ENCODE results near the gene ZNF70. TPM values are rescaled to one million over a fixed set of nuclear protein-coding genes. Genes with fewer than 3 reads are reported as not detected.
A peak's percentile ranks its signal among the peaks of the same experiment; 100 is the strongest.

Gene ZNF70
- total and polyA plus RNA-seq, 8 donors = 0.77 to 4.3 (median 2.4) TPM

DNA sequence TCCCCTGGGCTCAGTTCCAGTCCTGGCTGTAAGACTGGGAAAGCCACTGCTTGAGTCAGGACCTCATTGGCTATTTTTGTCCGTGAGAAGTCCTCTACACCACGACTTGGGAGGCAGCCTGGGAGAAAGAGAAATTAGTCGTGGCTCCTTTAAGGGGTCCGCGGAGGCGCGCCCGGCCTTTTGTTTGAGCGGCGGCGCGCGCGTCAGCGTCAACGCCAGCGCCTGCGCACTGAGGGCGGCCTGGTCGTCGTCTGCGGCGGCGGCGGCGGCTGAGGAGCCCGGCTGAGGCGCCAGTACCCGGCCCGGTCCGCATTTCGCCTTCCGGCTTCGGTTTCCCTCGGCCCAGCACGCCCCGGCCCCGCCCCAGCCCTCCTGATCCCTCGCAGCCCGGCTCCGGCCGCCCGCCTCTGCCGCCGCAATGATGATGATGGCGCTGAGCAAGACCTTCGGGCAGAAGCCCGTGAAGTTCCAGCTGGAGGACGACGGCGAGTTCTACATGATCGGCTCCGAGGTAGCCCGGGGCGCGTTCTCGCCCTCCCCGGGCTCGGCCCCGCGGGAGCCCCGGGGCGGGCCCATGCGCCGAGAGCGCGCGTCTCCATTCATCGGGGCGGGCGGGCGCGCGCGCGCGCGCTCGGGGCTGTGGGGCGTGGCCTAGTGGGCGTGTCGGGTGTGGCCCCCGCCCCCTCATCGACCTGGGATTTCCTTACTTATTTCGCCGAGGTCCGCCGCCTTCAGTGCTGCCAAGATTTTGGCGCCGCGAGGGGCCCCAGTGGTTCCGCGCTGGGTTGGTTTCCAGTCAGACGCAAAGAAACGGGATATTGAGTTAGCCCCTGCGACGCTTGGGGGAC lies 36.1 kb upstream of the ZNF70 start, which contains the start of gene SMARCB1:
Gene SMARCB1, plus strand, starts transcription at position 215 of the 848 bp plus-strand sequence. Its CDS starts 204 bp downstream, at position 419.
- WGBS, 2 donors = 0% methylated on average over 84 to 97 of the region's 97 CpGs
- peak; percentile 82 to 96 (median 90) for DNase-seq
- intact Hi-C loops (cut with DNase I) = no loop called here
- Histone ChIP-seq H3K9me3 (no peaks in the 10 kb centered on the region), H3K27ac (peak within 1 kb of the TSS; percentile 97 to 100 (median 99)), H3K36me3 (peaks cover 0 to 3% (median 0%) of the 10 kb centered on the region in 3 donors), H3K27me3 (no peaks in the 10 kb centered on the region), H3K4me1 (peaks cover 16 to 33% (median 16%) of the 10 kb centered on the region in 3 donors), H3K4me3 (peak within 1 kb of the TSS; percentile 60 to 94 (median 88))
- FAIRE-seq = no peak
- TF ChIP-seq, protein P1, sequence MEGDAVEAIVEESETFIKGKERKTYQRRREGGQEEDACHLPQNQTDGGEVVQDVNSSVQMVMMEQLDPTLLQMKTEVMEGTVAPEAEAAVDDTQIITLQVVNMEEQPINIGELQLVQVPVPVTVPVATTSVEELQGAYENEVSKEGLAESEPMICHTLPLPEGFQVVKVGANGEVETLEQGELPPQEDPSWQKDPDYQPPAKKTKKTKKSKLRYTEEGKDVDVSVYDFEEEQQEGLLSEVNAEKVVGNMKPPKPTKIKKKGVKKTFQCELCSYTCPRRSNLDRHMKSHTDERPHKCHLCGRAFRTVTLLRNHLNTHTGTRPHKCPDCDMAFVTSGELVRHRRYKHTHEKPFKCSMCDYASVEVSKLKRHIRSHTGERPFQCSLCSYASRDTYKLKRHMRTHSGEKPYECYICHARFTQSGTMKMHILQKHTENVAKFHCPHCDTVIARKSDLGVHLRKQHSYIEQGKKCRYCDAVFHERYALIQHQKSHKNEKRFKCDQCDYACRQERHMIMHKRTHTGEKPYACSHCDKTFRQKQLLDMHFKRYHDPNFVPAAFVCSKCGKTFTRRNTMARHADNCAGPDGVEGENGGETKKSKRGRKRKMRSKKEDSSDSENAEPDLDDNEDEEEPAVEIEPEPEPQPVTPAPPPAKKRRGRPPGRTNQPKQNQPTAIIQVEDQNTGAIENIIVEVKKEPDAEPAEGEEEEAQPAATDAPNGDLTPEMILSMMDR (IDR thresholded peaks at IDR 0.05) = no peak
- ATAC-seq = peak; percentile 95 to 97 (median 96)

DNA sequence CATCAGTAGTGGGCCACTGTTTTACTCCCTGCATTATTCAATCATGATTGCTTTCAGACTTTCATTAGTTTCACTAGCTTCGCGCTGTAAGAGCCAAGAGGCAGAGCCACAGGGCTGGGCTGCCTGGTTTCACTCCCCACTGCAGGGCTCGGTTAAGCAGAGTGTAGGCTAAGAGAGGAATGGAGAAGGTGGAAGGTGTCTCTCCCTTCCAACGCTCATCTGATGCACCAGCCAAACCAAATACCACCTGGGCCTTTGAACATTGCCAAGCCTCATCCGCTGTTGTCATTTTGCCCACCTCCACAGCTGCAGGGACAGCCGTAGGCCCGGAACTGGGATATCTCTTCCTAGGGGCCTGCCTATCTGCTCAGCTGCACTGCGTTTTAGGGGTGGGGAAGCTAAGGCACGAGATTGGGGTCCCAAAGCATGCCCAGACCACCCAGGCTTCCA lies 35.4 kb upstream of the ZNF70 start:
- Histone ChIP-seq H3K27me3 (no peaks in the 10 kb centered on the region), H3K4me3 (peak overlapping the region in 3 of 4 donors; percentile 60 to 94 (median 83)), H3K9me3 (no peaks in the 10 kb centered on the region), H3K36me3 (no peaks in the 10 kb centered on the region), H3K27ac (peak overlapping the region; percentile 97 to 100 (median 99)), H3K4me1 (peaks cover 16 to 33% (median 16%) of the 10 kb centered on the region in 3 donors)
- no peak for DNase-seq
- ATAC-seq = no peak
- FAIRE-seq = no peak
- 50 to 55% methylated on average over 9 of the region's 9 CpGs for WGBS, 2 donors
- TF ChIP-seq, protein P1 (IDR thresholded peaks at IDR 0.05) = no peak
- intact Hi-C loops (cut with DNase I) = no loop called here

DNA sequence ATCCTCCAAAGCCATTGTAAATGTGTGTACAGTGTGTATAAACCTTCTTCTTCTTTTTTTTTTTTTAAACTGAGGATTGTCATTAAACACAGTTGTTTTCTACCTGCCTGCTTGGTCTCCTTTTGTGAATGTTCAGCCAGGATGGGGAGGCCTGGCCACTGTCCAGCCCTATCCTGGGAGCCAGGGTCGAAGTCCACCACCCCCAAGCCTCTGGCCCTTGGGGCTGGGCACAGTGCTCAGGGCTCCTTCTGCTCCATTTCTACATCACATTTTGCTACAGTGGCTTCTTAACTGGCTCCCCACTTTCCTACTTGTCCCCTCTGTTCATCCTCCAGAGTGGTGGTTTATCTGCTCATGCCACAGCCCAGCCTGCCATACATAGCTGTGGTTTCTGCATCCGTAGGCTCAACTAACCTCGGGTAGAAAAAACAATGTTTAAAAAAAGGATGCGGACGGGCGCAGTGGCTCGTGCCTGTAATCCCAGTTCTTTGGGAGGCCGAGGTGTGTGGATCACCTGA lies 33.4 kb upstream of the ZNF70 start:
- H3K36me3 ChIP-seq = no peaks in the 10 kb centered on the region
- no peaks in the 10 kb centered on the region for H3K27me3 ChIP-seq
- 65% methylated on average over 8 of the region's 8 CpGs for WGBS, 2 donors
- intact Hi-C loops (cut with DNase I) = no loop called here
- H3K4me1 ChIP-seq = peaks cover 11 to 29% (median 12%) of the 10 kb centered on the region in 3 donors
- no peak for ATAC-seq
- no peaks in the 10 kb centered on the region for H3K9me3 ChIP-seq
- TF ChIP-seq, protein P1 (IDR thresholded peaks at IDR 0.05) = no peak
- no peak for FAIRE-seq
- peak overlapping the region in 1 of 4 donors; percentile 11 for H3K27ac ChIP-seq
- DNase-seq = peak in 1 of 6 donors; percentile 62
- H3K4me3 ChIP-seq = no peak overlapping the region

DNA sequence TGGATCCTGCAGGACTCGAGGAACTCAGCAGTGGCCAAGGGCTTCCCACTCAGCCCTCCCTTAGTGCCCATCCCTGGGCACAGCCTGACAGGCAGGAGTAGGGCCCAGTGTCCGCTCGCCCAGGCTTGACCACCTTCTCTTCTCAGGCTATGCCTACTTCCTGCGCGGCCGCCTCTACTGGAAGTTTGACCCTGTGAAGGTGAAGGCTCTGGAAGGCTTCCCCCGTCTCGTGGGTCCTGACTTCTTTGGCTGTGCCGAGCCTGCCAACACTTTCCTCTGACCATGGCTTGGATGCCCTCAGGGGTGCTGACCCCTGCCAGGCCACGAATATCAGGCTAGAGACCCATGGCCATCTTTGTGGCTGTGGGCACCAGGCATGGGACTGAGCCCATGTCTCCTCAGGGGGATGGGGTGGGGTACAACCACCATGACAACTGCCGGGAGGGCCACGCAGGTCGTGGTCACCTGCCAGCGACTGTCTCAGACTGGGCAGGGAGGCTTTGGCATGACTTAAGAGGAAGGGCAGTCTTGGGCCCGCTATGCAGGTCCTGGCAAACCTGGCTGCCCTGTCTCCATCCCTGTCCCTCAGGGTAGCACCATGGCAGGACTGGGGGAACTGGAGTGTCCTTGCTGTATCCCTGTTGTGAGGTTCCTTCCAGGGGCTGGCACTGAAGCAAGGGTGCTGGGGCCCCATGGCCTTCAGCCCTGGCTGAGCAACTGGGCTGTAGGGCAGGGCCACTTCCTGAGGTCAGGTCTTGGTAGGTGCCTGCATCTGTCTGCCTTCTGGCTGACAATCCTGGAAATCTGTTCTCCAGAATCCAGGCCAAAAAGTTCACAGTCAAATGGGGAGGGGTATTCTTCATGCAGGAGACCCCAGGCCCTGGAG lies 32.6 kb upstream of the ZNF70 start:
- DNase-seq (no peak), FAIRE-seq (no peak), ATAC-seq (no peak)
- Histone ChIP-seq H3K9me3 (no peaks in the 10 kb centered on the region), H3K27me3 (no peaks in the 10 kb centered on the region), H3K4me3 (no peak overlapping the region), H3K4me1 (peaks cover 8 to 21% (median 12%) of the 10 kb centered on the region in 3 donors), H3K36me3 (no peaks in the 10 kb centered on the region), H3K27ac (peak overlapping the region in 2 of 4 donors; percentile 2 to 11)
- intact Hi-C loops (cut with DNase I) = no loop called here
- 70 to 76% methylated on average over 15 of the region's 15 CpGs for WGBS, 2 donors
- TF ChIP-seq, protein P1 (IDR thresholded peaks at IDR 0.05) = no peak
